ENCODE results near the gene KIF6.
A peak's percentile ranks its signal among the peaks of the same experiment; 100 is the strongest.

DNA sequence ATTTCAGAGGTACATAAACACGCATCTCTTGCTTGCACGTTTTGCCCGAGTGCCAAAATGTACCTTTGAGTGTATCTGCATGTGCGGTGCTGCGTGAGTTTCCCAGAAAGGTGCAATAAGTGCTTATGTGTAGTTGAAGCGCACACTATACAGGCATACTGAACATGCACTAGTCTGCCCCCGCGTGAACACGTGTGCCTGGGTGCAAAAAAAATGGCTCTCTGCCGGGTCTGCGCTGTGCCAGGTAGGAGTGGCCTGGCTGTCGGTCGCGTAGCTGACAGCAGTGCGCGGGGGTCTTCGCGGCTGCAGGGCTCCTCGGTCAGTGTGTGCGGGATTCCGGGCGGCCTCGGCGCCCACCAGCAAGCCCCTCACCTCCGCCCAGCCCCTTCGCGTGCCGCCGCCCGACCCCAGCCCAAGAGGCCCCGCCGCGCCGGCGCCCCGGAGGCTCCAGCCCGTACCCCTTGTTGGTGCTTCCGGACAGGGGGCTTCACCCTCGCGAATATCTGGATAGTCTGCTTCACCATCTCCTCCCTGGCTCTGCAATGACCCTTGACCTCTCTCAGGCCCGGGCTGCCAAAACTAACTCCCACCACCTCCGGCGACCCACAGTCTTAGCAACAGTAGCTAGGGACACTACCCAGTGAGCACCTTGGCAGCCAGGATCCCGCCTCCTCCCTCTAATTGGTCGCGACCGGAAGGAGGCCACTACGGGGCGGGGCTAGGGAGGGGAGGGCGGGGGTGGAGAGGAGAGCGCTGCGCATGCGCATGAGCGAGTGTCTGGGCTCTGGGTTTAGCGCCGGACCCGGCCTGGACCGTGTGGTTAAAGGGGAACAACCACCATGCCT is at the start of gene KIF6:
- TF ChIP-seq PHF8 (conservative IDR thresholded peaks at IDR 0.05; ENCODE audit: low read depth, low read length) = no peak; the same call in 1 of the 2 replicates
- TF ChIP-seq KDM1A (IDR thresholded peaks at IDR 0.05; ENCODE audit: borderline replicate concordance, low read length) = no peak
- TF ChIP-seq CTCF (IDR thresholded peaks at IDR 0.05; ENCODE audit: control extremely low read depth in 1 of 3, insufficient read depth in 1 of 3, low read depth in 1 of 3, low read length in 3 of 3) = no peak
- no peak for TF ChIP-seq EZH2 (IDR thresholded peaks at IDR 0.05; ENCODE audit: low read depth, low read length, severe bottlenecking)
- TF ChIP-seq RAD21 (IDR thresholded peaks at IDR 0.05 in 1 of 2, conservative IDR thresholded peaks at IDR 0.05 in 1 of 2; ENCODE audit: low read depth in 2 of 2, low read length in 2 of 2) = no peak
- TF ChIP-seq CEBPB (IDR thresholded peaks at IDR 0.05; ENCODE audit: low read depth, low read length) = no peak
- TF ChIP-seq TAF1 (IDR thresholded peaks at IDR 0.05; ENCODE audit: low read depth, low read length) = peak; percentile 10; the same call in 1 of the 2 replicates
- TF ChIP-seq, protein P1, sequence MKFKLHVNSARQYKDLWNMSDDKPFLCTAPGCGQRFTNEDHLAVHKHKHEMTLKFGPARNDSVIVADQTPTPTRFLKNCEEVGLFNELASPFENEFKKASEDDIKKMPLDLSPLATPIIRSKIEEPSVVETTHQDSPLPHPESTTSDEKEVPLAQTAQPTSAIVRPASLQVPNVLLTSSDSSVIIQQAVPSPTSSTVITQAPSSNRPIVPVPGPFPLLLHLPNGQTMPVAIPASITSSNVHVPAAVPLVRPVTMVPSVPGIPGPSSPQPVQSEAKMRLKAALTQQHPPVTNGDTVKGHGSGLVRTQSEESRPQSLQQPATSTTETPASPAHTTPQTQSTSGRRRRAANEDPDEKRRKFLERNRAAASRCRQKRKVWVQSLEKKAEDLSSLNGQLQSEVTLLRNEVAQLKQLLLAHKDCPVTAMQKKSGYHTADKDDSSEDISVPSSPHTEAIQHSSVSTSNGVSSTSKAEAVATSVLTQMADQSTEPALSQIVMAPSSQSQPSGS (IDR thresholded peaks at IDR 0.05; ENCODE audit: low read length) = no peak
- TF ChIP-seq, protein P2, sequence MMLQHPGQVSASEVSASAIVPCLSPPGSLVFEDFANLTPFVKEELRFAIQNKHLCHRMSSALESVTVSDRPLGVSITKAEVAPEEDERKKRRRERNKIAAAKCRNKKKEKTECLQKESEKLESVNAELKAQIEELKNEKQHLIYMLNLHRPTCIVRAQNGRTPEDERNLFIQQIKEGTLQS (IDR thresholded peaks at IDR 0.05; ENCODE audit: insufficient read depth, low read depth, low read length) = no peak
- TF ChIP-seq EP300 (IDR thresholded peaks at IDR 0.05; ENCODE audit: borderline replicate concordance in 1 of 2, low read depth in 2 of 2, low read length in 2 of 2) = no peak
- no peak for TF ChIP-seq CHD1 (IDR thresholded peaks at IDR 0.05; ENCODE audit: low read depth, low read length)
- TF ChIP-seq POLR2AphosphoS5 (IDR thresholded peaks at IDR 0.05; ENCODE audit: low read depth, low read length) = no peak
- TF ChIP-seq SIN3A (conservative IDR thresholded peaks at IDR 0.05 in 1 of 2, IDR thresholded peaks at IDR 0.05 in 1 of 2; ENCODE audit: low read depth in 1 of 2, low read length in 2 of 2) = peak; percentile 76; a peak in 3 of 4 replicates

Data from H1 (cell line).